Measurements from ENCODE around the gene HERC4.
"Not testable (repeated sequence)": the region's sequence is repeated elsewhere in the genome, so short reads cannot be mapped to it uniquely, and the experiment has no call there.

HERC4 gene

GRCh38 chr10:68087685-68088401 lies 12.8 kb upstream of the HERC4 start:
- no peak for DNase-seq (ENCODE audit: low read depth)

- no peak for DNase-seq (ENCODE audit: low read depth)
These were observed 12.0 kb upstream of the HERC4 start for GRCh38 chr10:68086910-68087684.

GRCh38 chr10:68086011-68086410 lies 10.9 kb upstream of the HERC4 start:
- no peak for DNase-seq (ENCODE audit: low read depth)

GRCh38 chr10:68084469-68084868 lies 9.4 kb upstream of the HERC4 start:
- DNase-seq (ENCODE audit: low read depth) = no peak

- no peak for DNase-seq (ENCODE audit: low read depth)
These were observed 8.9 kb upstream of the HERC4 start for GRCh38 chr10:68083953-68084352.

GRCh38 chr10:68082872-68083271 lies 7.8 kb upstream of the HERC4 start:
- no peak for DNase-seq (ENCODE audit: low read depth)

- no peak for DNase-seq (ENCODE audit: low read depth)
These were observed 6.8 kb upstream of the HERC4 start for GRCh38 chr10:68081916-68082315.

- no peak for DNase-seq (ENCODE audit: low read depth)
These were observed 5.9 kb upstream of the HERC4 start for GRCh38 chr10:68080853-68081431.

GRCh38 chr10:68079434-68079833 lies 4.4 kb upstream of the HERC4 start:
- DNase-seq (ENCODE audit: low read depth) = no peak

GRCh38 chr10:68077026-68077425 lies 1.9 kb upstream of the HERC4 start:
- DNase-seq (ENCODE audit: low read depth) = no peak

GRCh38 chr10:68076081-68076480 lies 998 bp upstream of the HERC4 start:
- not testable (repeated sequence) for DNase-seq (ENCODE audit: low read depth)

- no peak for DNase-seq (ENCODE audit: low read depth)
These were observed 494 bp upstream of the HERC4 start for GRCh38 chr10:68075550-68076004.

- no peak for DNase-seq (ENCODE audit: low read depth)
These were observed 880 bp downstream of the HERC4 start for GRCh38 chr10:68074031-68074774.

- DNase-seq (ENCODE audit: low read depth) = no peak
These were observed 1.5 kb downstream of the HERC4 start for GRCh38 chr10:68073631-68074030.

- DNase-seq (ENCODE audit: low read depth) = no peak
These were observed 7.6 kb downstream of the HERC4 start for GRCh38 chr10:68067508-68067907.

GRCh38 chr10:68067029-68067428 lies 8.1 kb downstream of the HERC4 start:
- DNase-seq (ENCODE audit: low read depth) = no peak

GRCh38 chr10:68053553-68053952 lies 21.5 kb downstream of the HERC4 start:
- DNase-seq (ENCODE audit: low read depth) = no peak

- no peak for DNase-seq (ENCODE audit: low read depth)
These were observed 22.6 kb downstream of the HERC4 start for GRCh38 chr10:68052463-68052862.

- no peak for DNase-seq (ENCODE audit: low read depth)
These were observed 25.6 kb downstream of the HERC4 start for GRCh38 chr10:68049289-68050078.

- no peak for DNase-seq (ENCODE audit: low read depth)
These were observed 27.3 kb downstream of the HERC4 start for GRCh38 chr10:68047554-68048327.

GRCh38 chr10:68047122-68047521 lies 28.0 kb downstream of the HERC4 start:
- DNase-seq (ENCODE audit: low read depth) = no peak

Data from stimulated activated CD8-positive, alpha-beta memory T cell treated with anti-CD3 and anti-CD28 coated beads, Interleukin-15, amount 100 ng/mL, for 24 hours (primary cell).